Measurements from ENCODE around the gene AMIGO1.

The AMIGO1 gene

DNA sequence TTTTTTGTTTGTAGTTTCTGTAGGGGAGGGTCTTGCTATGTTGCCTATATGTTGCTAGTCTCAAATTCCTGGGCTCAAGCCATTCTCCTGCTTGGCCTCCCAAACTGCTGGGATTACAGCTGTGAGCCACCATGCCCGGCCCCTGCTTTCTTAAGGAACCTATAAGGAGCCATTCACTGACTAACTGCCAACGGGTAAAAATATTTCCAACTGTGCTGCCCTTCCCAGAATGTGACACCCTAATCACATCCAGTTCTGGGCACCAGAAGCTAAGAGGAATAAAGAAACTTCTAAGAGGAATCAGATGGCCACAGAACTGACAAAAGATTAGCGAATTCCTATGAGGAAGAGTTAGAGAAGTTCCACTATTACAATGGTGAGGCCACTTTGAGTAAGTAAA lies 36.7 kb downstream of the AMIGO1 start:
- DNase-seq (ENCODE audit: extremely low read depth, insufficient read length): no peak
- Histone ChIP-seq H3K4me3 (replicated peaks; ENCODE audit: low read depth, low read length) (no peak overlapping the region), H3K27me3 (replicated peaks; ENCODE audit: control insufficient read depth, insufficient read depth, low read length) (no peaks in the 10 kb centered on the region; the same call in 1 of the 2 replicates), H3K36me3 (ENCODE audit: control insufficient read depth, insufficient read depth, low read length) (no peaks in the 10 kb centered on the region)
- TF ChIP-seq, protein P1, sequence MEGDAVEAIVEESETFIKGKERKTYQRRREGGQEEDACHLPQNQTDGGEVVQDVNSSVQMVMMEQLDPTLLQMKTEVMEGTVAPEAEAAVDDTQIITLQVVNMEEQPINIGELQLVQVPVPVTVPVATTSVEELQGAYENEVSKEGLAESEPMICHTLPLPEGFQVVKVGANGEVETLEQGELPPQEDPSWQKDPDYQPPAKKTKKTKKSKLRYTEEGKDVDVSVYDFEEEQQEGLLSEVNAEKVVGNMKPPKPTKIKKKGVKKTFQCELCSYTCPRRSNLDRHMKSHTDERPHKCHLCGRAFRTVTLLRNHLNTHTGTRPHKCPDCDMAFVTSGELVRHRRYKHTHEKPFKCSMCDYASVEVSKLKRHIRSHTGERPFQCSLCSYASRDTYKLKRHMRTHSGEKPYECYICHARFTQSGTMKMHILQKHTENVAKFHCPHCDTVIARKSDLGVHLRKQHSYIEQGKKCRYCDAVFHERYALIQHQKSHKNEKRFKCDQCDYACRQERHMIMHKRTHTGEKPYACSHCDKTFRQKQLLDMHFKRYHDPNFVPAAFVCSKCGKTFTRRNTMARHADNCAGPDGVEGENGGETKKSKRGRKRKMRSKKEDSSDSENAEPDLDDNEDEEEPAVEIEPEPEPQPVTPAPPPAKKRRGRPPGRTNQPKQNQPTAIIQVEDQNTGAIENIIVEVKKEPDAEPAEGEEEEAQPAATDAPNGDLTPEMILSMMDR (IDR thresholded peaks at IDR 0.05; ENCODE audit: insufficient read depth, low read length, poor library complexity, severe bottlenecking): no peak

DNA sequence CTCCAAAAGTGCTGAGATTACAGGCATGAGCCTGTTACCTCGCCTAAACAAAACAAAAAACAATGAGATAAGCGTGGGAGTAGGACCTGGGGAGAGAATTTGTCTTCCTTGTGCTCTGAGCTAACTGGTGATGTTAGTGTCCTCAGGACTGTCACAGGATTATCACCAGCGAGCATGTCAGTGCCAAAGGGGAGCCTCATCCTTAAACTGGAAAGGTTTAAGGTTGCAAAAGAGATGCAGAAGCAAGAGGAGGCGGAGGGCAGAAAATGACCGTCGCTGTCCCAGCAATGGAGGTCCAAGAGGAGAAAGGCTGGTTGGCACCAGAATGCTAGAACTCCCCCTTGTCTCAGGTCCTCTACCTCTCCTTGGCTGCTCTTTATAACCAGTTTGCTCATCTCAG lies 39.3 kb downstream of the AMIGO1 start:
- H3K27me3 ChIP-seq (replicated peaks; ENCODE audit: control insufficient read depth, insufficient read depth, low read length): no peaks in the 10 kb centered on the region; the same call in none of the 2 replicates
- no peaks in the 10 kb centered on the region for H3K36me3 ChIP-seq (ENCODE audit: control insufficient read depth, insufficient read depth, low read length)
- no peak for DNase-seq (ENCODE audit: extremely low read depth, insufficient read length)
- TF ChIP-seq, protein P1 (IDR thresholded peaks at IDR 0.05; ENCODE audit: insufficient read depth, low read length, poor library complexity, severe bottlenecking): no peak
- H3K4me3 ChIP-seq (replicated peaks; ENCODE audit: low read depth, low read length): no peak overlapping the region

DNA sequence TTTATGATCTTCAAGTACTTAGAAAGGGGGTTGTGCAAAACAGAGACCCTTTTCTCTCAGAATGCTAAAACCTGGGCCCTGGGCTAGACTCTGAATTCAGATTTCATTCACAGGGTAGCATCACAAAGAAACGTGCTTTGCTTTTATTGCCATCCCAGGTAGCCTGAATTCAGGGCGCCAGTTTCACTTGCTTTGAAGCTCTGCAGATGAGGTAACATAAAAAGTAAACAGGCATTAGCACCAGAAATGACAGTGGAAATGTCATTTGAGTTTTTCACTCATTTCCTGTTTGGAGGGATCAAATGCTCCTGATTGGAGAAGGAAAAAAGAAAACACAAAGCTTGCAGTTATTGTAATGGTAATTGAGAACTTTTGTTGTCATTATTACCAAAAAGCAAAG lies 40.6 kb downstream of the AMIGO1 start:
- TF ChIP-seq, protein P1 (IDR thresholded peaks at IDR 0.05; ENCODE audit: insufficient read depth, low read length, poor library complexity, severe bottlenecking): no peak
- no peak overlapping the region for H3K4me3 ChIP-seq (replicated peaks; ENCODE audit: low read depth, low read length)
- H3K27me3 ChIP-seq (replicated peaks; ENCODE audit: control insufficient read depth, insufficient read depth, low read length): no peaks in the 10 kb centered on the region; the same call in none of the 2 replicates
- H3K36me3 ChIP-seq (ENCODE audit: control insufficient read depth, insufficient read depth, low read length): no peaks in the 10 kb centered on the region
- DNase-seq (ENCODE audit: extremely low read depth, insufficient read length): no peak

DNA sequence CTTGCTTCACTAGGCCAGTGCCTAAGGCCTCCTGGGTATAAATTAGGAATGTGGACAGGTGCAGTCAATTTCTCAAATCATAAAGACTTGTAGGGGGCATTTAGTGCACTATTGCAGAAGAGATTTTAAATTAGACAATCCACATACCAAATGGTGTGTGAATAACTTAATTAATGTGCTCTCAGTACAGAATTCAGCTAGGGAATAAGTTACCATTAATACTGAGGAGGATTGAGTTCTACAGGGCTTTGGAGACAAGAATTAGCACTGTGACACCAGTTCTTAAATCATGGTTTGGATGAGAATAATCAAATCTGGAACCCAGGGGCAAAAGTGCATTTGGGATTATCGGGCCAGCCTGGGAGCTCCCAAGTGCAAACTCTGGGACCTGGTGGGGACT lies 41.5 kb downstream of the AMIGO1 start:
- no peak for DNase-seq (ENCODE audit: extremely low read depth, insufficient read length)
- Histone ChIP-seq H3K36me3 (ENCODE audit: control insufficient read depth, insufficient read depth, low read length) (no peaks in the 10 kb centered on the region), H3K4me3 (replicated peaks; ENCODE audit: low read depth, low read length) (no peak overlapping the region), H3K27me3 (replicated peaks; ENCODE audit: control insufficient read depth, insufficient read depth, low read length) (no peaks in the 10 kb centered on the region; the same call in none of the 2 replicates)
- TF ChIP-seq, protein P1 (IDR thresholded peaks at IDR 0.05; ENCODE audit: insufficient read depth, low read length, poor library complexity, severe bottlenecking): no peak

DNA sequence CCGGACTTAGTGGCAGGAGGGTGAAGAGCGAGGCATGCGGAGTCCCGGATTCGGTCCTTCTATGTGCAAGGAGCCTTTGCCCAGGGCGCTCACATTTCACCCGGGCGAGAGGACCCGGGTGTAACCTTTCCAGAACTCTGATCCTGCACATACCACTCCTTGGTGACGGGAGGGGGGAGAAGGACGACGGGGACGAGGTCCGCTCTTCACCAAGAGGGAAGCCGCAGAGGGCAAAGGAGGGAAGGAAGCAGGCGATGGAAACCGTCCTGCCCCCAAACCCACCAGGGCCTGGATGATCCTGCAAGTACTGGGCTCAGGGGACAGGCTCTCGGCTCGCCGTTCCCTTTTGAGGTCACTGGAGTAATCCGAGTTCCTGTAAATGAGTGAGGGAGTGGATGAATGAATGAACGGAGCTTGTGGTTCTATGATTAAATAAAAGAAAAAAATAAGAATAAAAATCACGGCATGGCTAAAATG lies 42.2 kb downstream of the AMIGO1 start:
- no peaks in the 10 kb centered on the region for H3K36me3 ChIP-seq (ENCODE audit: control insufficient read depth, insufficient read depth, low read length)
- H3K4me3 ChIP-seq (replicated peaks; ENCODE audit: low read depth, low read length): no peak overlapping the region
- no peak for DNase-seq (ENCODE audit: extremely low read depth, insufficient read length)
- TF ChIP-seq, protein P1 (IDR thresholded peaks at IDR 0.05; ENCODE audit: insufficient read depth, low read length, poor library complexity, severe bottlenecking): no peak
- no peaks in the 10 kb centered on the region; the same call in none of the 2 replicates for H3K27me3 ChIP-seq (replicated peaks; ENCODE audit: control insufficient read depth, insufficient read depth, low read length)
